HepG2 (cell line): ENCODE data around the gene CCDC6. TPM values are rescaled to one million over a fixed set of nuclear protein-coding genes. Genes with fewer than 3 reads are reported as not detected.

Experiments used
- BORCS8-MEF2B ChIP-seq: sonication (generic); formaldehyde crosslinking; IDR thresholded peaks from 2 replicates; pipeline ENCODE4 v1.8.0; 2022; ENCODE audit warnings: mild to moderate bottlenecking, missing genetic modification reagents
- CCDC6 ChIP-seq: sonication (generic); formaldehyde crosslinking; IDR thresholded peaks from 2 replicates; pipeline ENCODE4 v1.8.1; 2022; ENCODE audit warnings: mild to moderate bottlenecking, missing genetic modification reagents, moderate library complexity
- HMGXB3 ChIP-seq: sonication (generic); formaldehyde crosslinking; IDR thresholded peaks from 2 replicates; pipeline ENCODE4 v1.4.0; 2020; ENCODE audit warnings: missing genetic modification reagents, borderline replicate concordance
- HNRNPK ChIP-seq: fragments of 200-400 bp; formaldehyde crosslinking; IDR thresholded peaks from 2 replicates; pipeline ENCODE4 v1.6.1; 2018; ENCODE audit warnings: low read length, low read depth, moderate library complexity, mild to moderate bottlenecking; ENCODE audit not compliant: poor library complexity, severe bottlenecking
- HOXA7 ChIP-seq: sonication (generic); formaldehyde crosslinking; IDR thresholded peaks from 2 replicates; pipeline ENCODE4 v1.8.1; 2022; ENCODE audit warnings: mild to moderate bottlenecking, missing genetic modification reagents, moderate library complexity
- MEIS1 ChIP-seq: sonication (generic); formaldehyde crosslinking; IDR thresholded peaks from 2 replicates; pipeline ENCODE4 v1.9.0; 2021; ENCODE audit warnings: mild to moderate bottlenecking, missing genetic modification reagents, moderate library complexity, borderline replicate concordance
- NFYC ChIP-seq: IDR thresholded peaks from 2 replicates; pipeline ENCODE4 v1.6.1; 2016; ENCODE audit warnings: missing genetic modification reagents, missing compliant biosample characterization
- RARA ChIP-seq: IDR thresholded peaks from 2 replicates; pipeline ENCODE4 v1.6.1; 2016; ENCODE audit warnings: missing genetic modification reagents, missing compliant biosample characterization
- SNAPC4 ChIP-seq: sonication (generic); formaldehyde crosslinking; IDR thresholded peaks from 2 replicates; pipeline ENCODE4 v1.4.0; 2020; ENCODE audit warnings: mild to moderate bottlenecking, missing genetic modification reagents
- ZBTB21 ChIP-seq: sonication (generic); formaldehyde crosslinking; IDR thresholded peaks from 2 replicates; pipeline ENCODE4 v1.4.0; 2020; ENCODE audit warnings: missing genetic modification reagents
- ZFP36 ChIP-seq: fragments of 150-350 bp; IDR thresholded peaks from 2 replicates; pipeline ENCODE4 v1.6.1; 2018; ENCODE audit warnings: borderline replicate concordance, low read length, low read depth; ENCODE audit not compliant: partially characterized antibody
- ZNF235 ChIP-seq: sonication (generic); formaldehyde crosslinking; IDR thresholded peaks from 2 replicates; pipeline ENCODE4 v1.8.1; 2023; ENCODE audit warnings: mild to moderate bottlenecking, missing genetic modification reagents, borderline replicate concordance
- ZNF276 ChIP-seq: sonication (generic); formaldehyde crosslinking; IDR thresholded peaks from 2 replicates; pipeline ENCODE4 v1.4.0; 2020; ENCODE audit warnings: mild to moderate bottlenecking, low read depth, missing genetic modification reagents
- ZNF550 ChIP-seq: sonication (generic); formaldehyde crosslinking; IDR thresholded peaks from 2 replicates; pipeline ENCODE4 v1.4.0; 2020; ENCODE audit warnings: mild to moderate bottlenecking, missing genetic modification reagents, borderline replicate concordance
- ZNF556 ChIP-seq: sonication (generic); formaldehyde crosslinking; IDR thresholded peaks from 2 replicates; pipeline ENCODE4 v1.4.0; 2020; ENCODE audit warnings: mild to moderate bottlenecking, missing genetic modification reagents, borderline replicate concordance
- polyA plus RNA-seq, 8 experiments: library from polyadenylated mRNA; depleted of rRNA in 3 of 8; stranded (reverse) in 7 of 8; unstranded in 1 of 8; fragments of >200 nt; fragmentation: Illumina TruSeq in 4 of 8; extraction: Trizol in 4 of 8; gene quantifications; 2 replicates each; pipeline versions ENCODE4 v1.2.1 to v1.2.3, GENCODE V29; 2011 to 2016; ENCODE audit warnings: low read depth in 4 of 8, missing spikeins in 1 of 8, mixed read lengths in 1 of 8; ENCODE audit not compliant: insufficient read depth in 1 of 8
- total RNA-seq, 5 experiments: library from RNA; depleted of rRNA; stranded (reverse); fragments of >200 nt; fragmentation: Illumina TruSeq; extraction: Trizol; gene quantifications; 2 replicates each; pipeline ENCODE4 v1.2.3, GENCODE V29; 2016; ENCODE audit warnings: low read depth in 1 of 5

CCDC6 gene
- total and polyA plus RNA-seq, 2 of the 13 experiments (the other 11 are each of a cell fraction or from before 2014, with no cell fraction given): 17.9 to 18.3 TPM

GRCh38 chr10:59906417-59907202 is at the start of gene CCDC6 (continued):
- TF ChIP-seq ZNF556 (CRISPR knock-in tag): peak; percentile 81; the same call in 1 of the 2 replicates
- peak; percentile 62; the same call in 1 of the 2 replicates for TF ChIP-seq SNAPC4
- TF ChIP-seq RARA (CRISPR knock-in tag): peak; percentile 48
- no peak for TF ChIP-seq ZBTB21 (CRISPR knock-in tag)
- peak; percentile 74; the same call in 1 of the 2 replicates for TF ChIP-seq ZNF276 (CRISPR knock-in tag)
- TF ChIP-seq ZNF235: peak; percentile 66; the same call in 1 of the 2 replicates
- TF ChIP-seq CCDC6 (CRISPR knock-in tag): peak; percentile 88
- no peak; the same call in none of the 2 replicates for TF ChIP-seq HMGXB3 (CRISPR knock-in tag)
- TF ChIP-seq ZNF550 (CRISPR knock-in tag): no peak
- TF ChIP-seq MEIS1 (CRISPR knock-in tag): peak; percentile 70; the same call in 1 of the 2 replicates
- 0 out of 2 replicates have a peak, but pooled peaks have one; percentile 4 for TF ChIP-seq NFYC (CRISPR knock-in tag)
- TF ChIP-seq HNRNPK: no peak
- TF ChIP-seq HOXA7 (CRISPR knock-in tag): no peak
- 0 out of 2 replicates have a peak, but pooled peaks have one; percentile 59 for TF ChIP-seq BORCS8-MEF2B
- no peak for TF ChIP-seq ZFP36
